Natural killer cell (primary cell): ENCODE data around the gene ZXDC. TPM values are rescaled to one million over a fixed set of nuclear protein-coding genes. Genes with fewer than 3 reads are reported as not detected.

Source experiments
- ATAC-seq, 3 donors: fragments of 150-1000 bp in 2 of 3; fragments of 200-7000 bp in 1 of 3; cut with Tn5 transposase; 1 replicate in 1 of 3; 2 replicates in 2 of 3; pipeline ENCODE4 v1.10.0; 2021; ENCODE audit warnings: mild to moderate bottlenecking in 2 of 3, moderate library complexity in 2 of 3
- DNase-seq, 2 donors: peaks; one replicate each; pipeline versions ENCODE4 v3.0.0 to v3.0.0-alpha.2; 2013 to 2021; ENCODE audit warnings: mixed read lengths in 1 of 2
- H3K27ac ChIP-seq: one replicate; pipeline ENCODE4 v1.5.1; 2013; ENCODE audit warnings: mild to moderate bottlenecking, low read length
- H3K27me3 ChIP-seq: one replicate; pipeline ENCODE4 v1.6.1; 2013; ENCODE audit warnings: low read length; ENCODE audit not compliant: control insufficient read depth, insufficient read depth
- H3K36me3 ChIP-seq: one replicate; pipeline ENCODE4 v1.6.1; 2013; ENCODE audit warnings: low read length; ENCODE audit not compliant: control insufficient read depth, insufficient read depth
- H3K4me1 ChIP-seq: one replicate; pipeline ENCODE4 v1.6.1; 2013; ENCODE audit warnings: low read length; ENCODE audit not compliant: control insufficient read depth, insufficient read depth
- H3K4me3 ChIP-seq: one replicate; pipeline ENCODE4 v1.5.1; 2013; ENCODE audit warnings: low read length
- H3K9me3 ChIP-seq: one replicate; pipeline ENCODE4 v1.6.1; 2013; ENCODE audit warnings: low read length; ENCODE audit not compliant: control insufficient read depth, insufficient read depth
- H3K27ac Mint-ChIP-seq, 2 donors: one replicate each; pipeline ENCODE4 v1.8.0; 2022; ENCODE audit warnings: mild to moderate bottlenecking in 2 of 2, mixed read lengths in 2 of 2, moderate library complexity in 1 of 2
- H3K27me3 Mint-ChIP-seq, 2 donors: one replicate each; pipeline ENCODE4 v1.8.0; 2022; ENCODE audit warnings: low read depth in 2 of 2, mixed read lengths in 2 of 2
- H3K36me3 Mint-ChIP-seq: one replicate; pipeline ENCODE4 v1.8.0; 2022; ENCODE audit warnings: mixed read lengths
- H3K4me1 Mint-ChIP-seq, 2 donors: one replicate each; pipeline ENCODE4 v1.8.0; 2022; ENCODE audit warnings: mixed read lengths in 2 of 2
- H3K4me3 Mint-ChIP-seq: one replicate; pipeline ENCODE4 v1.8.0; 2022; ENCODE audit warnings: mild to moderate bottlenecking, moderate library complexity, mixed read lengths
- H3K9me3 Mint-ChIP-seq, 2 donors: one replicate each; pipeline ENCODE4 v1.8.0; 2022; ENCODE audit warnings: mixed read lengths in 2 of 2
- CTCF ChIP-seq: fragments of 200-600 bp; IDR thresholded peaks from one replicate; pipeline ENCODE4 v1.8.0; 2022; ENCODE audit warnings: antibody characterized with exemption
- WGBS: methylation state at CpG from one replicate; pipeline ENCODE4 v1.1.7; 2013; ENCODE audit warnings: missing lambda C conversion rate; ENCODE audit not compliant: insufficient coverage; 5-methylcytosine and 5-hydroxymethylcytosine counted together
- intact Hi-C: fragments of 100-400 bp; cut with micrococcal nuclease; formaldehyde crosslinking; loops from one replicate; pipeline ENCODE4 v1.14.2; 2022
- total RNA-seq, 4 donors: library from RNA; stranded (reverse); fragments of 120-200 nt in 1 of 4; gene quantifications; one replicate each; pipeline versions ENCODE4 v1.2.3 to v1.2.4, GENCODE V29; 2013 to 2022

ZXDC gene
- total RNA-seq, 3 donors from 2014 or later (not counting 1 experiment from before 2014, with no cell fraction given) = 56.1 to 70.2 (median 68.4) TPM

GRCh38 chr3:126509597-126510307, 34.1 kb upstream of the ZXDC start:
- peaks cover 0 to 9% of the 10 kb centered on the region in 2 donors for H3K27me3 Mint-ChIP-seq
- Histone ChIP-seq H3K4me1 (no peaks in the 10 kb centered on the region), H3K9me3 (no peaks in the 10 kb centered on the region), H3K36me3 (no peaks in the 10 kb centered on the region), H3K27me3 (no peaks in the 10 kb centered on the region), H3K4me3 (no peak overlapping the region), H3K27ac (no peak overlapping the region)
- WGBS = 82% methylated on average over 18 of the region's 18 CpGs
- no peak for DNase-seq
- no peak for ATAC-seq
- H3K9me3 Mint-ChIP-seq = no peaks in the 10 kb centered on the region
- H3K27ac Mint-ChIP-seq = no peak overlapping the region
- no peak overlapping the region for H3K4me3 Mint-ChIP-seq
- no peak for TF ChIP-seq CTCF
- intact Hi-C loops = no loop called here
- no peaks in the 10 kb centered on the region for H3K36me3 Mint-ChIP-seq
- no peaks in the 10 kb centered on the region for H3K4me1 Mint-ChIP-seq

- Mint-ChIP-seq H3K27ac (no peak overlapping the region), H3K4me3 (no peak overlapping the region), H3K9me3 (no peaks in the 10 kb centered on the region), H3K36me3 (no peaks in the 10 kb centered on the region), H3K27me3 (peaks cover 0 to 9% of the 10 kb centered on the region in 2 donors), H3K4me1 (no peaks in the 10 kb centered on the region)
- Histone ChIP-seq H3K4me3 (no peak overlapping the region), H3K27ac (no peak overlapping the region), H3K36me3 (no peaks in the 10 kb centered on the region), H3K4me1 (no peaks in the 10 kb centered on the region), H3K9me3 (no peaks in the 10 kb centered on the region), H3K27me3 (no peaks in the 10 kb centered on the region)
- 97% methylated on average over 4 of the region's 4 CpGs for WGBS
- DNase-seq (no peak), ATAC-seq (no peak)
- intact Hi-C loops = no loop called here
- no peak for TF ChIP-seq CTCF
These were observed 32.9 kb upstream of the ZXDC start for GRCh38 chr3:126508564-126508964.

GRCh38 chr3:126507886-126508285, 32.2 kb upstream of the ZXDC start:
- no peak overlapping the region for H3K4me3 ChIP-seq
- 91% methylated on average over 9 of the region's 9 CpGs for WGBS

More at GRCh38 chr3:126507886-126508285, 32.2 kb upstream of the ZXDC start:
- TF ChIP-seq CTCF = no peak
- DNase-seq = no peak
- Mint-ChIP-seq H3K4me3 (no peak overlapping the region), H3K4me1 (no peaks in the 10 kb centered on the region), H3K9me3 (no peaks in the 10 kb centered on the region), H3K27me3 (peaks cover 0 to 9% of the 10 kb centered on the region in 2 donors), H3K36me3 (no peaks in the 10 kb centered on the region), H3K27ac (no peak overlapping the region)
- Histone ChIP-seq H3K4me1 (no peaks in the 10 kb centered on the region), H3K27me3 (no peaks in the 10 kb centered on the region), H3K9me3 (no peaks in the 10 kb centered on the region), H3K36me3 (no peaks in the 10 kb centered on the region), H3K27ac (no peak overlapping the region)
- no peak for ATAC-seq
- intact Hi-C loops = no loop called here
